ACC112 (cell line): Measurements from ENCODE around the gene PRKAG2.

Experiments
- H2AFZ ChIP-seq: fragments of 200-600 bp; sonication (generic); one replicate; pipeline ENCODE4 v1.6.0; 2017; ENCODE audit warnings: antibody characterized with exemption, low read length; ENCODE audit not compliant: unreplicated experiment
- H3K27ac ChIP-seq: fragments of 200-600 bp; sonication (generic); 2 replicates; pipeline ENCODE4 v1.5.1; 2014; ENCODE audit warnings: low read depth, mild to moderate bottlenecking, antibody characterized with exemption, low read length, moderate library complexity
- H3K27me3 ChIP-seq: fragments of 200-600 bp; sonication (generic); 2 replicates; pipeline ENCODE4 v1.6.1; 2014; ENCODE audit warnings: mild to moderate bottlenecking, antibody characterized with exemption, low read length, moderate library complexity, mixed read lengths; ENCODE audit not compliant: insufficient read depth
- H3K36me3 ChIP-seq: fragments of 200-600 bp; sonication (generic); 2 replicates; pipeline ENCODE4 v1.6.1; 2016; ENCODE audit warnings: mild to moderate bottlenecking, antibody characterized with exemption, low read length, moderate library complexity, mixed read lengths; ENCODE audit not compliant: insufficient read depth
- H3K4me1 ChIP-seq: fragments of 200-600 bp; sonication (generic); one replicate; pipeline ENCODE4 v1.6.1; 2016; ENCODE audit warnings: low read length, mixed read lengths; ENCODE audit not compliant: insufficient read depth, unreplicated experiment, control insufficient read depth
- H3K4me3 ChIP-seq: fragments of 200-600 bp; sonication (generic); 2 replicates; pipeline ENCODE4 v1.5.1; 2014; ENCODE audit warnings: mild to moderate bottlenecking, low read depth, low read length
- H3K79me2 ChIP-seq: fragments of 200-600 bp; sonication (generic); one replicate; pipeline ENCODE4 v1.6.0; 2016; ENCODE audit warnings: low read length; ENCODE audit not compliant: control insufficient read depth, unreplicated experiment, insufficient read depth

PRKAG2 gene

GRCh38 chr7:151632750-151633515 lies 244.0 kb downstream of the PRKAG2 start:
- H3K79me2 ChIP-seq = peaks cover 33% of the 10 kb centered on the region
- H2AFZ ChIP-seq = peak overlapping the region; percentile 94
- peaks cover 20% of the 10 kb centered on the region for H3K4me1 ChIP-seq
- no peaks in the 10 kb centered on the region for H3K36me3 ChIP-seq
- H3K27ac ChIP-seq = peak overlapping the region; percentile 46
- H3K4me3 ChIP-seq = peak overlapping the region; percentile 76
- H3K27me3 ChIP-seq = no peaks in the 10 kb centered on the region

GRCh38 chr7:151631953-151632749 lies 244.8 kb downstream of the PRKAG2 start:
- Histone ChIP-seq H3K4me1 (peaks cover 20% of the 10 kb centered on the region), H3K4me3 (peak overlapping the region; percentile 95), H3K27me3 (no peaks in the 10 kb centered on the region), H3K27ac (peak overlapping the region; percentile 46), H3K79me2 (peaks cover 36% of the 10 kb centered on the region), H3K36me3 (no peaks in the 10 kb centered on the region), H2AFZ (peak overlapping the region; percentile 94)

- H3K36me3 ChIP-seq = no peaks in the 10 kb centered on the region
- peak overlapping the region; percentile 38 for H3K27ac ChIP-seq
- peak overlapping the region; percentile 95 for H3K4me3 ChIP-seq
- H3K27me3 ChIP-seq = no peaks in the 10 kb centered on the region
- H3K4me1 ChIP-seq = peaks cover 20% of the 10 kb centered on the region
- peak overlapping the region; percentile 72 for H2AFZ ChIP-seq
- peaks cover 42% of the 10 kb centered on the region for H3K79me2 ChIP-seq
Observed at GRCh38 chr7:151631570-151631952, 245.4 kb downstream of the PRKAG2 start.

GRCh38 chr7:151630851-151631569 lies 245.9 kb downstream of the PRKAG2 start:
- peaks cover 47% of the 10 kb centered on the region for H3K79me2 ChIP-seq
- H3K36me3 ChIP-seq = no peaks in the 10 kb centered on the region
- H3K27ac ChIP-seq = peak overlapping the region; percentile 38
- peak overlapping the region; percentile 95 for H3K4me3 ChIP-seq
- no peaks in the 10 kb centered on the region for H3K27me3 ChIP-seq
- H3K4me1 ChIP-seq = peaks cover 16% of the 10 kb centered on the region
- peak overlapping the region; percentile 72 for H2AFZ ChIP-seq

GRCh38 chr7:151630358-151630757 lies 246.6 kb downstream of the PRKAG2 start:
- Histone ChIP-seq H3K27ac (no peak overlapping the region), H2AFZ (no peak overlapping the region), H3K36me3 (no peaks in the 10 kb centered on the region), H3K4me3 (peak overlapping the region; percentile 95), H3K79me2 (peaks cover 53% of the 10 kb centered on the region), H3K4me1 (peaks cover 16% of the 10 kb centered on the region), H3K27me3 (no peaks in the 10 kb centered on the region)

GRCh38 chr7:151629713-151630272 lies 247.1 kb downstream of the PRKAG2 start:
- Histone ChIP-seq H3K79me2 (peaks cover 59% of the 10 kb centered on the region), H3K36me3 (0 out of 2 replicates have a peak, but pooled peaks cover 2% of the 10 kb centered on the region), H2AFZ (no peak overlapping the region), H3K27me3 (no peaks in the 10 kb centered on the region), H3K4me3 (peak overlapping the region; percentile 95), H3K4me1 (peaks cover 16% of the 10 kb centered on the region), H3K27ac (no peak overlapping the region)

GRCh38 chr7:151628846-151629604 lies 247.9 kb downstream of the PRKAG2 start:
- Histone ChIP-seq H3K27ac (no peak overlapping the region), H3K27me3 (no peaks in the 10 kb centered on the region), H3K79me2 (peaks cover 65% of the 10 kb centered on the region), H2AFZ (no peak overlapping the region), H3K36me3 (0 out of 2 replicates have a peak, but pooled peaks cover 3% of the 10 kb centered on the region), H3K4me3 (no peak overlapping the region), H3K4me1 (peaks cover 23% of the 10 kb centered on the region)

- Histone ChIP-seq H2AFZ (no peak overlapping the region), H3K4me3 (no peak overlapping the region), H3K79me2 (peaks cover 86% of the 10 kb centered on the region), H3K36me3 (0 out of 2 replicates have a peak, but pooled peaks cover 3% of the 10 kb centered on the region), H3K27ac (no peak overlapping the region), H3K27me3 (no peaks in the 10 kb centered on the region), H3K4me1 (peaks cover 31% of the 10 kb centered on the region)
Observed at GRCh38 chr7:151626422-151627115, 250.3 kb downstream of the PRKAG2 start.

- no peaks in the 10 kb centered on the region for H3K27me3 ChIP-seq
- no peak overlapping the region for H2AFZ ChIP-seq
- peaks cover 29% of the 10 kb centered on the region for H3K4me1 ChIP-seq
Observed at GRCh38 chr7:151625606-151626005, 251.3 kb downstream of the PRKAG2 start.

More at GRCh38 chr7:151625606-151626005, 251.3 kb downstream of the PRKAG2 start:
- no peak overlapping the region for H3K27ac ChIP-seq
- no peak overlapping the region for H3K4me3 ChIP-seq
- H3K79me2 ChIP-seq = peaks cover 89% of the 10 kb centered on the region
- H3K36me3 ChIP-seq = 0 out of 2 replicates have a peak, but pooled peaks cover 3% of the 10 kb centered on the region
